GM12873 (cell line): ENCODE measurements around the gene HNRNPA1.

Experiments used
- CTCF ChIP-seq: IDR thresholded peaks from 2 replicates; pipeline ENCODE4 v1.5.1; 2012; ENCODE audit warnings: low read depth, mild to moderate bottlenecking, moderate library complexity, low read length, control low read depth; ENCODE audit not compliant: insufficient read depth; ENCODE audit errors: missing control alignments

The HNRNPA1 gene

GRCh38 chr12:54280468-54281260 lies at the start of gene HNRNPA1:
TSS of gene HNRNPA1 (plus strand) at chr12:54280726. CDS start at chr12:54280808, 82 bp downstream.
- TF ChIP-seq CTCF = no peak

- peak; percentile 30 for TF ChIP-seq CTCF
Measured at GRCh38 chr12:54232790-54233189, 47.7 kb upstream of the HNRNPA1 start.

- TF ChIP-seq CTCF = no peak
Measured at GRCh38 chr12:54238531-54238930, 42.0 kb upstream of the HNRNPA1 start.

- TF ChIP-seq CTCF = no peak
Measured at GRCh38 chr12:54239620-54240019, 40.9 kb upstream of the HNRNPA1 start.

- no peak for TF ChIP-seq CTCF
Measured at GRCh38 chr12:54240129-54240528, 40.4 kb upstream of the HNRNPA1 start.

GRCh38 chr12:54240971-54241588 lies 39.4 kb upstream of the HNRNPA1 start:
- TF ChIP-seq CTCF = no peak

GRCh38 chr12:54246011-54246641 lies 34.4 kb upstream of the HNRNPA1 start:
- no peak for TF ChIP-seq CTCF
